GM21526 (cell line): ENCODE data around the gene P2RY6.
"Not testable (repeated sequence)": the region's sequence is repeated elsewhere in the genome, so short reads cannot be mapped to it uniquely, and the experiment has no call there.

Source experiments
- ATAC-seq: cut with Tn5 transposase; IDR thresholded peaks from one replicate; pipeline ENCODE4 v1.9.1; 2021; ENCODE audit warnings: moderate library complexity; ENCODE audit not compliant: unreplicated experiment, low FRiP score

The P2RY6 gene

GRCh38 chr11:73258104-73259035 is 13.8 kb upstream of the P2RY6 start:
- no peak for ATAC-seq

GRCh38 chr11:73259406-73260126 is 12.6 kb upstream of the P2RY6 start:
- no peak for ATAC-seq

GRCh38 chr11:73260127-73260457 is 12.0 kb upstream of the P2RY6 start:
- ATAC-seq = no peak

- no peak for ATAC-seq
Measured at GRCh38 chr11:73262851-73263495, 9.2 kb upstream of the P2RY6 start.

- no peak for ATAC-seq
Measured at GRCh38 chr11:73263640-73264039, 8.5 kb upstream of the P2RY6 start.

- no peak for ATAC-seq
Measured at GRCh38 chr11:73265278-73265810, 6.8 kb upstream of the P2RY6 start.

GRCh38 chr11:73265853-73266645 is 6.1 kb upstream of the P2RY6 start:
- no peak for ATAC-seq

- no peak for ATAC-seq
Measured at GRCh38 chr11:73266646-73267020, 5.5 kb upstream of the P2RY6 start.

GRCh38 chr11:73267122-73267846 is 4.9 kb upstream of the P2RY6 start:
- no peak for ATAC-seq

GRCh38 chr11:73267906-73268540 is 4.1 kb upstream of the P2RY6 start:
- ATAC-seq = no peak

- ATAC-seq = no peak
Measured at GRCh38 chr11:73268671-73269271, 3.4 kb upstream of the P2RY6 start.

- no peak for ATAC-seq
Measured at GRCh38 chr11:73269459-73270015, 2.6 kb upstream of the P2RY6 start.

- no peak for ATAC-seq
Measured at GRCh38 chr11:73270016-73270854, 1.9 kb upstream of the P2RY6 start.

GRCh38 chr11:73270855-73271477 is 1.2 kb upstream of the P2RY6 start:
- no peak for ATAC-seq

- ATAC-seq = not testable (repeated sequence)
Measured at GRCh38 chr11:73271478-73271865, 666 bp upstream of the P2RY6 start.

GRCh38 chr11:73272680-73273038 is 521 bp downstream of the P2RY6 start:
- ATAC-seq = no peak

- ATAC-seq = no peak
Measured at GRCh38 chr11:73273222-73273895, 1.2 kb downstream of the P2RY6 start.
